Measurements from ENCODE around the gene HEPACAM. TPM values are rescaled to one million over a fixed set of nuclear protein-coding genes. Genes with fewer than 3 reads are reported as not detected.
A peak's percentile ranks its signal among the peaks of the same experiment; 100 is the strongest.

The HEPACAM gene
- total RNA-seq, 1 donor: under 0.01 TPM

DNA sequence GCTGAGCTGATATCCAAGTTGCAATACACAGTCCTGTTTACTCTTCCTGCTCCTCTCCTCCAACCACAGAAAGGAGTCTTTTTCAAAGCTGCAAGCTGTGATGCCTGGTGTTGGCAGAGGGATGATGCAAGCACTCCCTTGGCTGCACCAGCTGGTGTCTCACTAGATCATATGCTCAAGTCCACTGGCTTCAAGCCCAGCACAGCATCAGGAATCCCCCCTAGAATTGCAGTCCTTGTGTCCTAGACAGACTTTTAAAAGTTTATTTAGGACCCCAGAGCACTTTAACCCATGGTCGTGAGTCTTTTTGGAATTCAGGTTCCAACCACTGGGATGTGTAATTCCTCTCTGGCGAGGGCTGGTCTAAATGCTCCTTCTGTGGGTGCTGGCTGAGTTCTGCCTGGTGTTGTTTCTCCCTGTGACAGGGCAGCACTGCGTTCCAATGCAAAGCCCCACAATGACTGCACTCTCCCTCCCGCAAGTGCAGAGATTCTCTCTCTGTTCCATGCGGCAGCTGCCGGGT lies 18.7 kb downstream of the HEPACAM start:
- Histone ChIP-seq H2AFZ (ENCODE audit: low read length) (no peak overlapping the region), H3K36me3 (ENCODE audit: insufficient read depth, low read length) (no peaks in the 10 kb centered on the region), H3K9me3 (ENCODE audit: low read depth, low read length) (no peaks in the 10 kb centered on the region), H3K4me2 (ENCODE audit: insufficient read depth, low read length) (no peak overlapping the region), H3K4me3 (ENCODE audit: insufficient read depth, low read length) (no peak overlapping the region), H3K27ac (ENCODE audit: low read depth, low read length) (no peak overlapping the region), H4K20me1 (ENCODE audit: insufficient read depth, low read length) (no peaks in the 10 kb centered on the region), H3K27me3 (ENCODE audit: insufficient read depth, low read length) (no peaks in the 10 kb centered on the region), H3K79me2 (ENCODE audit: insufficient read depth, low read length) (no peaks in the 10 kb centered on the region), H3K4me1 (ENCODE audit: insufficient read depth, low read length) (peaks cover 5% of the 10 kb centered on the region)
- TF ChIP-seq, protein P1, sequence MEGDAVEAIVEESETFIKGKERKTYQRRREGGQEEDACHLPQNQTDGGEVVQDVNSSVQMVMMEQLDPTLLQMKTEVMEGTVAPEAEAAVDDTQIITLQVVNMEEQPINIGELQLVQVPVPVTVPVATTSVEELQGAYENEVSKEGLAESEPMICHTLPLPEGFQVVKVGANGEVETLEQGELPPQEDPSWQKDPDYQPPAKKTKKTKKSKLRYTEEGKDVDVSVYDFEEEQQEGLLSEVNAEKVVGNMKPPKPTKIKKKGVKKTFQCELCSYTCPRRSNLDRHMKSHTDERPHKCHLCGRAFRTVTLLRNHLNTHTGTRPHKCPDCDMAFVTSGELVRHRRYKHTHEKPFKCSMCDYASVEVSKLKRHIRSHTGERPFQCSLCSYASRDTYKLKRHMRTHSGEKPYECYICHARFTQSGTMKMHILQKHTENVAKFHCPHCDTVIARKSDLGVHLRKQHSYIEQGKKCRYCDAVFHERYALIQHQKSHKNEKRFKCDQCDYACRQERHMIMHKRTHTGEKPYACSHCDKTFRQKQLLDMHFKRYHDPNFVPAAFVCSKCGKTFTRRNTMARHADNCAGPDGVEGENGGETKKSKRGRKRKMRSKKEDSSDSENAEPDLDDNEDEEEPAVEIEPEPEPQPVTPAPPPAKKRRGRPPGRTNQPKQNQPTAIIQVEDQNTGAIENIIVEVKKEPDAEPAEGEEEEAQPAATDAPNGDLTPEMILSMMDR (IDR thresholded peaks at IDR 0.05; ENCODE audit: extremely low read depth, low read depth, low read length): no peak
- DNase-seq (ENCODE audit: insufficient read length, low spot score, missing footprints): no peak

DNA sequence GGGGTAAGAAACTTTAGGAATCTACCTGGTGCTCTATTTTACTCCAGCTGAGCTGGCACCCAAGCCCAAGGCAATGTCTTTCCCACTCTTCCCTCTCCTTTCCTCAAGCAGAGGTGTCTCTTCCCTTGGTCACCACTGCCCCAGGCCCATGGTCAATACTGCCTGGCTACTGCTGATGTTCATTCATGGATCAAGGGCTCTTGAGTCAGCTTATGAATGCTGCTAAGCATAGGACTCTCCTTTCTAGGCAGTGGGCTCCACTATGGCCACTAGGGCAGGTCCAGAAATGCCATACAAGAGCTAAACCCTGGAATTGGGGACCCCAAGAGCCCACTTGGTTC lies 19.5 kb downstream of the HEPACAM start:
- no peaks in the 10 kb centered on the region for H3K36me3 ChIP-seq (ENCODE audit: insufficient read depth, low read length)
- no peak overlapping the region for H3K4me3 ChIP-seq (ENCODE audit: insufficient read depth, low read length)
- H3K9me3 ChIP-seq (ENCODE audit: low read depth, low read length): peaks cover 2% of the 10 kb centered on the region
- DNase-seq (ENCODE audit: insufficient read length, low spot score, missing footprints): no peak
- no peaks in the 10 kb centered on the region for H4K20me1 ChIP-seq (ENCODE audit: insufficient read depth, low read length)
- H3K4me2 ChIP-seq (ENCODE audit: insufficient read depth, low read length): no peak overlapping the region
- H3K4me1 ChIP-seq (ENCODE audit: insufficient read depth, low read length): peaks cover 5% of the 10 kb centered on the region
- H3K79me2 ChIP-seq (ENCODE audit: insufficient read depth, low read length): no peaks in the 10 kb centered on the region
- no peak overlapping the region for H2AFZ ChIP-seq (ENCODE audit: low read length)
- H3K27ac ChIP-seq (ENCODE audit: low read depth, low read length): no peak overlapping the region
- H3K27me3 ChIP-seq (ENCODE audit: insufficient read depth, low read length): no peaks in the 10 kb centered on the region
- TF ChIP-seq, protein P1 (IDR thresholded peaks at IDR 0.05; ENCODE audit: extremely low read depth, low read depth, low read length): no peak

DNA sequence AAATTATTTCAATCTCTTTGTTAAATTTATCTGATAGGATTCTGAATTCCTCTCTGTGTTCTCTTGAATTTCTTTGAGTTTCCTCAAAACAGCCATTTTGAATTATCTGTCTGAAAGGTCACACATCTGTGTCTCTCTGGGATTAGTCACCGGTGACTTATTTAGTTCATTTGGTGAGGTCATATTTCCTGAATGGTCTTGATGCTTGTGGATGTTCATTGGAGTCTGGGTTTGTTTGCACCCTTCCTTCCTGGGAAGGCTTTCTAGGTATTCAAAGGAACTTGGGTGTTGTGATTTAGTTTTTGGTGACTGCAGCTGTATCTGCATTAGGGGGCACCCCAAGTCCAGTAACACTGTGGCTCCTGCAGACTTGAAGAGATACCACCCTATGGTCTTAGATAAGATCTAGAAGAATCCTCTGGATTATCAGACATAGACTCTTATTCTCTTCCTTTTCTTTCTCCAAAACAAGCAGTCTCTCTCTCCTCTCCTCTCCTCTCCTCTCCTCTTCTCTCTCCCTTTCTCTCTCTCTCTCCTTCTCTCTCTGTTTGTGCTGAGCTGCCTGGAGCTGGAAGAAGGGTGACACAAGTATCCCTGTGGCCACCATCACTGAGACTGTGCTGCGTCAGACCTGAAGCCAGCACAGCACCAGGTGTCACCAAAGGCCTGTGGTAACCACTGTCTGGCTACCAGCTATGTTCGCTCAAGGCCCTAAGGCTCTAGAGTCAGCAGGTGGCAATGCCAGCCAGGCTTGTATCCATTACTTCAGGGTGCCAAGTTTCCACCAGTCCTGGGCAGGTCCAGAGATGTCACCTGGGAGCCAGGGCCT lies 20.1 kb downstream of the HEPACAM start:
- Histone ChIP-seq H3K4me2 (ENCODE audit: insufficient read depth, low read length) (no peak overlapping the region), H3K36me3 (ENCODE audit: insufficient read depth, low read length) (no peaks in the 10 kb centered on the region), H3K9me3 (ENCODE audit: low read depth, low read length) (peaks cover 2% of the 10 kb centered on the region), H3K27ac (ENCODE audit: low read depth, low read length) (no peak overlapping the region), H4K20me1 (ENCODE audit: insufficient read depth, low read length) (no peaks in the 10 kb centered on the region), H3K79me2 (ENCODE audit: insufficient read depth, low read length) (no peaks in the 10 kb centered on the region), H2AFZ (ENCODE audit: low read length) (peak overlapping the region; percentile 41), H3K27me3 (ENCODE audit: insufficient read depth, low read length) (no peaks in the 10 kb centered on the region), H3K4me1 (ENCODE audit: insufficient read depth, low read length) (peaks cover 2% of the 10 kb centered on the region), H3K4me3 (ENCODE audit: insufficient read depth, low read length) (no peak overlapping the region)
- TF ChIP-seq, protein P1 (IDR thresholded peaks at IDR 0.05; ENCODE audit: extremely low read depth, low read depth, low read length): no peak
- no peak for DNase-seq (ENCODE audit: insufficient read length, low spot score, missing footprints)

DNA sequence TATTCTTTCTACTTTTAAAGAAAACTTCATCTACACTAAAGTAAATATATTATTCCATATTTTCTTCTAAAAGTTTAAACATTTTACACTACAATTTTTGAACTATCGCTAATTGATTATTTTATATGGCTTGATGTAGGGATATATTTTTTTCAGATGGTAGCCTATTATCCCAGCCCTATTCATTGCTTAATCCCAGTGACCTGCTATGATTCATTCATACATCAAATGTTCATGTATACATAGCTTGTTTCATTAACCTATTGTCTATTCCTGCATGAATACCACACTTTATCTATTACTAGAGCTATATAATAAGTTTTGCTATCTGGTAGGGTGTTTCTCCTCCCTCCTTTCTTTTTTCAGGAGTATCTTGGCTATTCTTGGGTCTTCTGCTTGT lies 33.2 kb downstream of the HEPACAM start:
- H3K27me3 ChIP-seq (ENCODE audit: insufficient read depth, low read length): no peaks in the 10 kb centered on the region
- TF ChIP-seq, protein P1 (IDR thresholded peaks at IDR 0.05; ENCODE audit: extremely low read depth, low read depth, low read length): no peak
- H4K20me1 ChIP-seq (ENCODE audit: insufficient read depth, low read length): no peaks in the 10 kb centered on the region
- no peaks in the 10 kb centered on the region for H3K36me3 ChIP-seq (ENCODE audit: insufficient read depth, low read length)
- H3K4me3 ChIP-seq (ENCODE audit: insufficient read depth, low read length): no peak overlapping the region
- no peaks in the 10 kb centered on the region for H3K9me3 ChIP-seq (ENCODE audit: low read depth, low read length)
- no peak overlapping the region for H3K27ac ChIP-seq (ENCODE audit: low read depth, low read length)
- H3K4me1 ChIP-seq (ENCODE audit: insufficient read depth, low read length): peaks cover 36% of the 10 kb centered on the region
- no peak for DNase-seq (ENCODE audit: insufficient read length, low spot score, missing footprints)
- no peak overlapping the region for H2AFZ ChIP-seq (ENCODE audit: low read length)
- no peak overlapping the region for H3K4me2 ChIP-seq (ENCODE audit: insufficient read depth, low read length)
- H3K79me2 ChIP-seq (ENCODE audit: insufficient read depth, low read length): no peaks in the 10 kb centered on the region

All from osteoblast (primary cell).